Panc1 (cell line): Measurements from ENCODE around the gene TTC17. TPM values are rescaled to one million over a fixed set of nuclear protein-coding genes. Genes with fewer than 3 reads are reported as not detected.

Experiments used
- ATAC-seq: fragments of 200-7000 bp; cut with Tn5 transposase; 2 replicates; pipeline ENCODE4 v1.9.1; 2020; ENCODE audit warnings: mild to moderate bottlenecking, moderate library complexity
- BruUV-seq: library from RNA; stranded (reverse); fragments of 400-500 nt; replicated peaks from 2 replicates; lab custom pipeline; 2021; lab: Mats Ljungman, UMichigan
- CTCF ChIA-PET: fragments of 300-600 bp; sonication (Branson Sonifier 250); formaldehyde crosslinking; loops from one replicate; lab custom pipeline; 2022; ENCODE audit warnings: antibody characterized with exemption; lab: Charles Lee
- POLR2A ChIA-PET: fragments of 300-600 bp; sonication (Branson Sonifier 250); formaldehyde crosslinking; loops from one replicate; lab custom pipeline; 2022; ENCODE audit warnings: antibody characterized with exemption; lab: Charles Lee
- DNase-seq: peaks from one replicate; pipeline ENCODE4 v3.0.0-alpha.2; 2010; ENCODE audit warnings: low read depth, low spot score
- H3K27ac ChIP-seq: 2 replicates; pipeline ENCODE4 v1.5.1; 2011; ENCODE audit warnings: mild to moderate bottlenecking, low read length, inconsistent platforms
- H3K27me3 ChIP-seq: fragments of 200-500 bp; sonication (Bioruptor generic); 2 replicates; pipeline ENCODE4 v1.6.0; 2014; ENCODE audit warnings: low read length, inconsistent platforms; ENCODE audit not compliant: control insufficient read depth, insufficient read depth
- H3K36me3 ChIP-seq: fragments of 200-500 bp; sonication (Bioruptor generic); 2 replicates; pipeline ENCODE4 v1.5.1; 2014; ENCODE audit warnings: inconsistent platforms, mild to moderate bottlenecking, low read length, moderate library complexity; ENCODE audit not compliant: control insufficient read depth, insufficient read depth
- H3K4me1 ChIP-seq: 2 replicates; pipeline ENCODE4 v1.5.1; 2011; ENCODE audit warnings: inconsistent platforms, mild to moderate bottlenecking, low read length, moderate library complexity; ENCODE audit not compliant: control insufficient read depth, insufficient read depth
- H3K4me3 ChIP-seq, 2 experiments: 2 replicates each; pipeline ENCODE4 v1.5.1; 2011 to 2012; ENCODE audit warnings: low read depth in 2 of 2, low read length in 2 of 2, mild to moderate bottlenecking in 2 of 2, inconsistent platforms in 1 of 2, moderate library complexity in 1 of 2
- H3K9me3 ChIP-seq: fragments of 200-500 bp; sonication (Bioruptor generic); 2 replicates; pipeline ENCODE4 v1.5.1; 2014; ENCODE audit warnings: low read depth, mild to moderate bottlenecking, inconsistent platforms, low read length, moderate library complexity; ENCODE audit not compliant: control insufficient read depth, insufficient read depth
- POLR2AphosphoS5 ChIP-seq: IDR thresholded peaks from 2 replicates; pipeline ENCODE4 v1.6.1; 2012; ENCODE audit warnings: mild to moderate bottlenecking, low read depth, low read length, moderate library complexity
- SIN3A ChIP-seq: IDR thresholded peaks from 2 replicates; pipeline ENCODE4 v1.6.1; 2012; ENCODE audit warnings: low read depth, mild to moderate bottlenecking, low read length, moderate library complexity, borderline replicate concordance; ENCODE audit not compliant: insufficient read depth
- TCF7L2 ChIP-seq: IDR thresholded peaks from 2 replicates; pipeline ENCODE4 v1.6.1; 2011; ENCODE audit warnings: mild to moderate bottlenecking, low read depth, low read length, inconsistent platforms
- in situ Hi-C: cut with HindIII; loops from 2 replicates; pipeline ENCODE4 v1.10.0; 2016; ENCODE audit warnings: low sequenced_read_pairs, low pct_unique_long_range_greater_than_20kb
- intact Hi-C: fragments of 100-400 bp; cut with micrococcal nuclease; formaldehyde crosslinking; loops from one replicate; pipeline ENCODE4 v1.10.0; 2022; ENCODE audit not compliant: unreplicated experiment
- total RNA-seq: library from RNA; stranded (reverse); gene quantifications from one replicate; pipeline ENCODE4 v1.2.1, GENCODE V29; 2021; ENCODE audit not compliant: unreplicated experiment
- TF ChIP-seq, protein P1 (sequence below), 2 experiments: IDR thresholded peaks; 2 replicates each; pipeline ENCODE4 v1.6.1; 2011 to 2012; ENCODE audit warnings: low read depth in 2 of 2, control low read depth in 1 of 2, low read length in 1 of 2, mild to moderate bottlenecking in 1 of 2, moderate library complexity in 1 of 2; ENCODE audit not compliant: insufficient read depth in 1 of 2
- TF ChIP-seq, protein P2 (sequence below): fragments of 450-650 bp; IDR thresholded peaks from 2 replicates; pipeline ENCODE4 v1.5.1; 2017; ENCODE audit warnings: mild to moderate bottlenecking

The TTC17 gene
- total RNA-seq, 1 experiment from 2014 or later: 54.2 TPM

DNA sequence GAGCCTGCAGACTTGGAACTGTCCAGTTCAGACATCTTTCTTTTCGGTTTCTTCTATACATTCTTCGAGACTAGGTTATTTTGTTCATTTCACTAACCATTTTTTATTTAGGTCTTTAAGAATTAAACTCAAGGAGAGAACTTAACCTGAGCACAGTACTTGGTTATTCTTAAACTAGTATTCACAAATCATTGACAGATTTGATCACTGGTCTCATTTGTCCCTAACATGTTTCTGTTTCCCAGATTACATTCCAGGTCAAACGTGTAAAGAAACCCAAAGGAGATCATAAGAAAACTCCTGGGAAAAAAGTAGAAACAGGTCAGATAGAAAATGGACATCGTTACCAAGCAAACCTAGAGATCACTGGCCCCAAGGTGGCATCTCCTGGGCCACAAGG is 85.1 kb downstream of the TTC17 start:
- H3K9me3 ChIP-seq: no peaks in the 10 kb centered on the region
- no peak overlapping the region for H3K4me3 ChIP-seq
- H3K36me3 ChIP-seq: peaks cover 39% of the 10 kb centered on the region
- TF ChIP-seq, protein P1, sequence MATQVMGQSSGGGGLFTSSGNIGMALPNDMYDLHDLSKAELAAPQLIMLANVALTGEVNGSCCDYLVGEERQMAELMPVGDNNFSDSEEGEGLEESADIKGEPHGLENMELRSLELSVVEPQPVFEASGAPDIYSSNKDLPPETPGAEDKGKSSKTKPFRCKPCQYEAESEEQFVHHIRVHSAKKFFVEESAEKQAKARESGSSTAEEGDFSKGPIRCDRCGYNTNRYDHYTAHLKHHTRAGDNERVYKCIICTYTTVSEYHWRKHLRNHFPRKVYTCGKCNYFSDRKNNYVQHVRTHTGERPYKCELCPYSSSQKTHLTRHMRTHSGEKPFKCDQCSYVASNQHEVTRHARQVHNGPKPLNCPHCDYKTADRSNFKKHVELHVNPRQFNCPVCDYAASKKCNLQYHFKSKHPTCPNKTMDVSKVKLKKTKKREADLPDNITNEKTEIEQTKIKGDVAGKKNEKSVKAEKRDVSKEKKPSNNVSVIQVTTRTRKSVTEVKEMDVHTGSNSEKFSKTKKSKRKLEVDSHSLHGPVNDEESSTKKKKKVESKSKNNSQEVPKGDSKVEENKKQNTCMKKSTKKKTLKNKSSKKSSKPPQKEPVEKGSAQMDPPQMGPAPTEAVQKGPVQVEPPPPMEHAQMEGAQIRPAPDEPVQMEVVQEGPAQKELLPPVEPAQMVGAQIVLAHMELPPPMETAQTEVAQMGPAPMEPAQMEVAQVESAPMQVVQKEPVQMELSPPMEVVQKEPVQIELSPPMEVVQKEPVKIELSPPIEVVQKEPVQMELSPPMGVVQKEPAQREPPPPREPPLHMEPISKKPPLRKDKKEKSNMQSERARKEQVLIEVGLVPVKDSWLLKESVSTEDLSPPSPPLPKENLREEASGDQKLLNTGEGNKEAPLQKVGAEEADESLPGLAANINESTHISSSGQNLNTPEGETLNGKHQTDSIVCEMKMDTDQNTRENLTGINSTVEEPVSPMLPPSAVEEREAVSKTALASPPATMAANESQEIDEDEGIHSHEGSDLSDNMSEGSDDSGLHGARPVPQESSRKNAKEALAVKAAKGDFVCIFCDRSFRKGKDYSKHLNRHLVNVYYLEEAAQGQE (IDR thresholded peaks at IDR 0.05; ENCODE audit: insufficient read depth in 1 of 2, low read depth in 2 of 2, low read length in 1 of 2): no peak
- no peak for TF ChIP-seq POLR2AphosphoS5
- intact Hi-C loops (no loop called here), in situ Hi-C loops (no loop called here)
- ChIA-PET CTCF (no interaction called here), POLR2A (no interaction called here)
- no peak for DNase-seq
- BruUV-seq: no TSS peak
- no peaks in the 10 kb centered on the region for H3K27me3 ChIP-seq
- H3K4me1 ChIP-seq: no peaks in the 10 kb centered on the region
- no peak overlapping the region for H3K27ac ChIP-seq
- ATAC-seq: no peak

DNA sequence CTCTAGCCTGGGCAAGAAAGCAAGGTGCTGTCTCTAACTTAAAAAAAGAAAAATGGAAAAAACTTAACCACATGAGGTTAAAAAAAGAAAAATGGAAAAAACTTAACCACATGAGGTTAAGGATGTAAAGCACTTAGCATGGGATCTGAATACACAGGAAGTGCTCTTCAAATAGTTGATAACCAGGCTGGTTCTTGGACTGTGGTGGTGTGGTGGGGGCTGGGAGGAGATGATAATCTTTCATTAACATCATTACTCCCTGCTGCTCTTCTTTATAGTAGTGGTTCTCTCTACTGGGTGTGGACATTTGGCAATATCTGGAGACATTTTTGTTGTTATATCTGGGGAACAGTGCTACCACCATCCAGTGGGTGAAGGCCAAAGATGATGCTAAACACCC is 88.4 kb downstream of the TTC17 start:
- TSS peak; percentile 27 for BruUV-seq
- H3K27ac ChIP-seq: no peak overlapping the region
- no peaks in the 10 kb centered on the region for H3K4me1 ChIP-seq
- ATAC-seq (no peak), DNase-seq (no peak)
- in situ Hi-C loops (no loop called here), intact Hi-C loops (no loop called here)
- no peak for TF ChIP-seq SIN3A
- TF ChIP-seq, protein P2, sequence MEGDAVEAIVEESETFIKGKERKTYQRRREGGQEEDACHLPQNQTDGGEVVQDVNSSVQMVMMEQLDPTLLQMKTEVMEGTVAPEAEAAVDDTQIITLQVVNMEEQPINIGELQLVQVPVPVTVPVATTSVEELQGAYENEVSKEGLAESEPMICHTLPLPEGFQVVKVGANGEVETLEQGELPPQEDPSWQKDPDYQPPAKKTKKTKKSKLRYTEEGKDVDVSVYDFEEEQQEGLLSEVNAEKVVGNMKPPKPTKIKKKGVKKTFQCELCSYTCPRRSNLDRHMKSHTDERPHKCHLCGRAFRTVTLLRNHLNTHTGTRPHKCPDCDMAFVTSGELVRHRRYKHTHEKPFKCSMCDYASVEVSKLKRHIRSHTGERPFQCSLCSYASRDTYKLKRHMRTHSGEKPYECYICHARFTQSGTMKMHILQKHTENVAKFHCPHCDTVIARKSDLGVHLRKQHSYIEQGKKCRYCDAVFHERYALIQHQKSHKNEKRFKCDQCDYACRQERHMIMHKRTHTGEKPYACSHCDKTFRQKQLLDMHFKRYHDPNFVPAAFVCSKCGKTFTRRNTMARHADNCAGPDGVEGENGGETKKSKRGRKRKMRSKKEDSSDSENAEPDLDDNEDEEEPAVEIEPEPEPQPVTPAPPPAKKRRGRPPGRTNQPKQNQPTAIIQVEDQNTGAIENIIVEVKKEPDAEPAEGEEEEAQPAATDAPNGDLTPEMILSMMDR: no peak
- TF ChIP-seq, protein P1 (IDR thresholded peaks at IDR 0.05; ENCODE audit: insufficient read depth in 1 of 2, low read depth in 2 of 2, low read length in 1 of 2): no peak
- no peak for TF ChIP-seq TCF7L2
- no peak for TF ChIP-seq POLR2AphosphoS5
- H3K27me3 ChIP-seq: no peaks in the 10 kb centered on the region
- H3K4me3 ChIP-seq: no peak overlapping the region
- POLR2A ChIA-PET: no interaction called here
- no peaks in the 10 kb centered on the region for H3K9me3 ChIP-seq
- H3K36me3 ChIP-seq: peaks cover 60% of the 10 kb centered on the region
- CTCF ChIA-PET: no interaction called here
